Measurements from ENCODE around the gene THSD8.

The THSD8 gene

DNA sequence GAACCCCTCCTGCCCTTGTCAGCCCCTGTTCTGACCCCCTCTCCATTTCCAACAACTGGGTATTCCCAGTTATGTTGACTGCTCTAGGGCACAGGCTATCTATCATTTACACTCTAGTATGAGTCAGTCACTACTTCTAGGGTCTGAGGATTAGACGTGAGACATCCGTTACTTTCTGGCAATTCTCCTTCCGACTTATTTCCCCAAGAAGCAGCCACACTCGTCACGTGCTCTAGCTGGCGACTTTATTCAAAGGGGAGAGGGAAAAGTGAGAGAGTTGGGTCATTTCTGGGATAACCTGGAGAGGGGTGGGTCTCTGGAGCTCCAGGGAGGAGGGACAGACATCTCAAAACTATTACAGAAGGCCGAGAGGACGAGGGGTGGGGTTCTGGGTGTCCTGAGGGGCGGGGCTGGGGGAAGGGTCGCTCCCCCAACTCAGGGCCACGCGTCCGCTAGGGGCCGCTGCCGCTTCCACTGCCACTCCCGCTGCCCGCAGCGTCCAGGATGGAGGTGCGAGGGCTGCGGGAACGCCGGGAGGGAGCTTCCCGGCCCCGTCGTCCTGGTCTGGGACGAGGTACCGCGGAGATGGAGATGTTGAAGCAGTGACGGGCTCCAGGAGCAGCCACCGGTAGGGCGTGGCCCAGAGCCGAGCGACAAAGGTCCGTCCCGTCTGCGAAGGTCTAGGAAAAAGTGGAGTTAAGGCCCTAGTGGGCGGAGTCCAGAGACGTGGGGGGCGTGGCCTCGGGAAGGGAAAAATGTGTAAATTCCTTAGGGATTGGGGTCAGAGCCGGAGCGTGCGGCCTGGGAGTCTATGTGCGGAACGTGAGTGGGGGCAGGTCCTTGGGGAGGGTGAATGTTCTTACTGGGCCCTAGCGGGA lies 23.6 kb downstream of the THSD8 start:
- DNase-seq (ENCODE audit: low read depth in 2 of 2): peak; percentile 52 to 54
- H3K4me3 ChIP-seq (replicated peaks in 1 of 2; ENCODE audit: low read depth in 2 of 2, low read length in 2 of 2): no peak overlapping the region
- TF ChIP-seq, protein P1, sequence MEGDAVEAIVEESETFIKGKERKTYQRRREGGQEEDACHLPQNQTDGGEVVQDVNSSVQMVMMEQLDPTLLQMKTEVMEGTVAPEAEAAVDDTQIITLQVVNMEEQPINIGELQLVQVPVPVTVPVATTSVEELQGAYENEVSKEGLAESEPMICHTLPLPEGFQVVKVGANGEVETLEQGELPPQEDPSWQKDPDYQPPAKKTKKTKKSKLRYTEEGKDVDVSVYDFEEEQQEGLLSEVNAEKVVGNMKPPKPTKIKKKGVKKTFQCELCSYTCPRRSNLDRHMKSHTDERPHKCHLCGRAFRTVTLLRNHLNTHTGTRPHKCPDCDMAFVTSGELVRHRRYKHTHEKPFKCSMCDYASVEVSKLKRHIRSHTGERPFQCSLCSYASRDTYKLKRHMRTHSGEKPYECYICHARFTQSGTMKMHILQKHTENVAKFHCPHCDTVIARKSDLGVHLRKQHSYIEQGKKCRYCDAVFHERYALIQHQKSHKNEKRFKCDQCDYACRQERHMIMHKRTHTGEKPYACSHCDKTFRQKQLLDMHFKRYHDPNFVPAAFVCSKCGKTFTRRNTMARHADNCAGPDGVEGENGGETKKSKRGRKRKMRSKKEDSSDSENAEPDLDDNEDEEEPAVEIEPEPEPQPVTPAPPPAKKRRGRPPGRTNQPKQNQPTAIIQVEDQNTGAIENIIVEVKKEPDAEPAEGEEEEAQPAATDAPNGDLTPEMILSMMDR (IDR thresholded peaks at IDR 0.05; ENCODE audit: low read depth, low read length): peak; percentile 39

DNA sequence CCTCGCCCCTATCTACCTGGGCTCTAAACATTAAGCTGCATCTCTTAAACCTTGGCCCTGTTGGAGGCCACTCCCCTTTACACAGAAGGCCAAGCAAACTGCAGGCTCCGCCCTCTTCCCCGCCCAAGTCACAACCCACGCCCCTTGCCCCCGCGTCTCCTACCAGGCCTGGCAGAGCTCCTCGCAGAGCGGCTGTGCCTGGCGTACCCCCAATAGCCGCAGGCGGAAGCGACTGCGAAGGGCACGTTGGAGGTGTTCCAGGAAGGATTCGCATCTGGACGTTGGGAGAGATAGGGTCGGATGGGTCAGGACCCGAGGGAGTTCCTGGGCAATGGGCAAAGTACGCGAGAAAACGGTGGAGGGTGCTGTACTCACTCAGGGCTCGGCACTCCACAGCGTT lies 26.6 kb downstream of the THSD8 start:
- no peak overlapping the region for H3K4me3 ChIP-seq (replicated peaks in 1 of 2; ENCODE audit: low read depth in 2 of 2, low read length in 2 of 2)
- TF ChIP-seq, protein P1 (IDR thresholded peaks at IDR 0.05; ENCODE audit: low read depth, low read length): no peak
- peak in 1 of 2 donors; percentile 57 for DNase-seq (ENCODE audit: low read depth in 2 of 2)

- no peak overlapping the region for H3K4me3 ChIP-seq (replicated peaks in 1 of 2; ENCODE audit: low read depth in 2 of 2, low read length in 2 of 2)
- TF ChIP-seq, protein P1 (IDR thresholded peaks at IDR 0.05; ENCODE audit: low read depth, low read length): no peak
- DNase-seq (ENCODE audit: low read depth in 2 of 2): no peak
Observed at GRCh38 chr19:12833418-12833737, 31.5 kb downstream of the THSD8 start.

GRCh38 chr19:12833738-12834565 lies 32.1 kb downstream of the THSD8 start:
- TF ChIP-seq, protein P1 (IDR thresholded peaks at IDR 0.05; ENCODE audit: low read depth, low read length): no peak
- peak in 1 of 2 donors; percentile 8 for DNase-seq (ENCODE audit: low read depth in 2 of 2)
- H3K4me3 ChIP-seq (replicated peaks in 1 of 2; ENCODE audit: low read depth in 2 of 2, low read length in 2 of 2): peak overlapping the region; percentile 35 to 38

- TF ChIP-seq, protein P1 (IDR thresholded peaks at IDR 0.05; ENCODE audit: low read depth, low read length): no peak
- no peak for DNase-seq (ENCODE audit: low read depth in 2 of 2)
- peak within 1 kb of the TSS; percentile 35 to 38 for H3K4me3 ChIP-seq (replicated peaks in 1 of 2; ENCODE audit: low read depth in 2 of 2, low read length in 2 of 2)
Observed at GRCh38 chr19:12834566-12834943, 32.7 kb downstream of the THSD8 start, which contains the start of gene RTBDN. Gene RTBDN (minus strand): TSS chr19:12834579. CDS start chr19:12829979, 4,600 bp downstream.

GRCh38 chr19:12834976-12835757 lies 33.3 kb downstream of the THSD8 start:
- DNase-seq (ENCODE audit: low read depth in 2 of 2): peak; percentile 15 to 24
- TF ChIP-seq, protein P1 (IDR thresholded peaks at IDR 0.05; ENCODE audit: low read depth, low read length): no peak
- no peak overlapping the region for H3K4me3 ChIP-seq (replicated peaks in 1 of 2; ENCODE audit: low read depth in 2 of 2, low read length in 2 of 2)
